ENCODE measurements around the gene PTPRD. TPM values are rescaled to one million over a fixed set of nuclear protein-coding genes. Genes with fewer than 3 reads are reported as not detected.

Gene PTPRD
- total and polyA plus RNA-seq, 10 donors, result 0.08 to 11.7 (median 2.9) TPM

DNA sequence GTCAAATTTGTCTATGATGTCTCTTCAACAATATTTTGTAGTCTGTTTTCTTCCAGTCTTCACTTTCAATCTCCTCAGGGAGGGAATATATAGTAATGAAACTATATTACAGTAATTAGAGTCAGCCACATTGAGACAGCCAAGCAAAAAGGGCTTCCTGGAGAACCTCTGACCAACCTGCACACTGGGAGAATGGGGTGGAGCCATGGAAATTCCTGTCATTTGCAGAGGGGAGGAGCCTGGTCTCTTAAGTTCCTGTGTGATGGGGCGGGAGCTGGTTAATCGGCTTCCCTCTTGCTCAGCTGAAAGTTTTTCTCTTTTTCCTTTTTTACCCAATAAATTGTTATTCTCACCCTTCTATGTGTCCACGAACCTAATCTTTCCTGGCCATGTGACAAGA lies 1220.0 kb downstream of the PTPRD start:
- 72 to 82% (median 79%) methylated on average over 3 of the region's 3 CpGs for WGBS, 5 donors
- intact Hi-C loops (cut with DNase I; ENCODE audit: low total_unique reads), result no loop called here
- H3K9me3 ChIP-seq, result no peaks in the 10 kb centered on the region
- DNase-seq, result no peak
- H3K4me3 ChIP-seq, result no peak overlapping the region
- H3K27ac ChIP-seq, result no peak overlapping the region
- H3K27me3 ChIP-seq (replicated peaks in 1 of 7), result no peaks in the 10 kb centered on the region
- no peaks in the 10 kb centered on the region for H3K36me3 ChIP-seq
- no peaks in the 10 kb centered on the region for H3K4me1 ChIP-seq
- no peak for TF ChIP-seq POLR2AphosphoS5 (IDR thresholded peaks at IDR 0.05)
- TF ChIP-seq, protein P1, sequence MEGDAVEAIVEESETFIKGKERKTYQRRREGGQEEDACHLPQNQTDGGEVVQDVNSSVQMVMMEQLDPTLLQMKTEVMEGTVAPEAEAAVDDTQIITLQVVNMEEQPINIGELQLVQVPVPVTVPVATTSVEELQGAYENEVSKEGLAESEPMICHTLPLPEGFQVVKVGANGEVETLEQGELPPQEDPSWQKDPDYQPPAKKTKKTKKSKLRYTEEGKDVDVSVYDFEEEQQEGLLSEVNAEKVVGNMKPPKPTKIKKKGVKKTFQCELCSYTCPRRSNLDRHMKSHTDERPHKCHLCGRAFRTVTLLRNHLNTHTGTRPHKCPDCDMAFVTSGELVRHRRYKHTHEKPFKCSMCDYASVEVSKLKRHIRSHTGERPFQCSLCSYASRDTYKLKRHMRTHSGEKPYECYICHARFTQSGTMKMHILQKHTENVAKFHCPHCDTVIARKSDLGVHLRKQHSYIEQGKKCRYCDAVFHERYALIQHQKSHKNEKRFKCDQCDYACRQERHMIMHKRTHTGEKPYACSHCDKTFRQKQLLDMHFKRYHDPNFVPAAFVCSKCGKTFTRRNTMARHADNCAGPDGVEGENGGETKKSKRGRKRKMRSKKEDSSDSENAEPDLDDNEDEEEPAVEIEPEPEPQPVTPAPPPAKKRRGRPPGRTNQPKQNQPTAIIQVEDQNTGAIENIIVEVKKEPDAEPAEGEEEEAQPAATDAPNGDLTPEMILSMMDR (IDR thresholded peaks at IDR 0.05 in 8 of 11, conservative IDR thresholded peaks at IDR 0.05 in 3 of 11), result no peak
- TF ChIP-seq POLR2A (IDR thresholded peaks at IDR 0.05), result no peak

DNA sequence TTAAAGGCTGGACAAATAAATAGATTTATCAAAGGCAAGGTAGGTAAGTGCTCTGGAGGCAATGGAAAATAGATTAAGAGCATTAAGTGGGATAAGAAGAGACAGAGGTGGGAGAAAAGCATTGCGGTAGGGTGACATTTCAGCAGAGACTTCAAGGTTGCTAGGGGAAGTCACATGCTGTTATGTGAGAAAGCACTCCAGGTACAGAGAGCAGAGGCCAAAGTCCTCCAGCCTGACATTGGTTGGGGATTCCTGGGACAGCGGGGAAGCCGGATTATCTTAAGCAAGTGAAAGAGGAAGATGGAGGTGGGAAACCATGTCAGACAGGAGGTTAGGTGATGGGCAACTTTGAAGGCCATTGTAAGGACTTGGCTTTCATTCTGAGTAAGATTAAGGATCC lies 1222.9 kb downstream of the PTPRD start:
- H3K4me1 ChIP-seq, result no peaks in the 10 kb centered on the region
- intact Hi-C loops (cut with DNase I; ENCODE audit: low total_unique reads), result no loop called here
- H3K4me3 ChIP-seq, result no peak overlapping the region
- DNase-seq, result no peak
- H3K27ac ChIP-seq, result no peak overlapping the region
- 85 to 91% (median 90%) methylated on average over 3 of the region's 3 CpGs for WGBS, 5 donors
- TF ChIP-seq POLR2A (IDR thresholded peaks at IDR 0.05), result no peak
- TF ChIP-seq, protein P1 (IDR thresholded peaks at IDR 0.05 in 8 of 11, conservative IDR thresholded peaks at IDR 0.05 in 3 of 11), result no peak
- TF ChIP-seq POLR2AphosphoS5 (IDR thresholded peaks at IDR 0.05), result no peak
- no peaks in the 10 kb centered on the region for H3K36me3 ChIP-seq
- H3K9me3 ChIP-seq, result no peaks in the 10 kb centered on the region
- no peaks in the 10 kb centered on the region for H3K27me3 ChIP-seq (replicated peaks in 1 of 7)

DNA sequence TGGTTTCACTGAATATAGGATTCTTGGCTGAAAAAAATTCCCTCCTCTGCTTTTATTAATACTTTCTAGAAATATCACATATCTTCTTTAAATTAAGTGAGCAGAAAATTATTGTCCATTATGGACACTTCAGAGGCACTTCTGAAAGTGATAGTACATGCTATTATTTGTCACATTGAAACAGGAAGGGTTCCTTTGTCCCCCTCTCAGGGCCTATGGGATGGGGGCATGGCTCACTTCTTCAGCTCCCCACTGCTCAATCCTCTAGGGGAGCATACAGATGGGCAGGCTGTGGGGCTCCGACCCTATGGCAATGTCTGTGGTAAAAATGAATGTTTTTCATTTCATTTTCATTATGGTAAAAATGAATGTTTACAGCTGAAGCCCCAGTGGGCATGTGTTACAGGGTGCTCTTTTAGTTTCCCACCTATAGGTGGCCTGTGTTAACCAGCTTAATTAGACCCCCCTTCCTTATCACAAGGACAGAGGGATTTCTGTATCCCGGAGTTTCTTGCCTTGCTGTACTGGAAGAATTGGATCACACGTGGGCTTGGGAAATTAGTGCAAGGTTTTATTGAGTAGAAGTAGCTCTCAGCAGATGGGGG lies 1225.2 kb downstream of the PTPRD start:
- Histone ChIP-seq H3K9me3 (no peaks in the 10 kb centered on the region), H3K4me3 (no peak overlapping the region), H3K36me3 (no peaks in the 10 kb centered on the region), H3K27me3 (replicated peaks in 1 of 7) (no peaks in the 10 kb centered on the region), H3K27ac (no peak overlapping the region), H3K4me1 (no peaks in the 10 kb centered on the region)
- no peak for DNase-seq
- intact Hi-C loops (cut with DNase I; ENCODE audit: low total_unique reads), result no loop called here
- no peak for TF ChIP-seq POLR2AphosphoS5 (IDR thresholded peaks at IDR 0.05)
- TF ChIP-seq, protein P1 (IDR thresholded peaks at IDR 0.05 in 8 of 11, conservative IDR thresholded peaks at IDR 0.05 in 3 of 11), result no peak
- TF ChIP-seq POLR2A (IDR thresholded peaks at IDR 0.05), result no peak
- WGBS, 5 donors, result 59 to 81% (median 67%) methylated on average over 3 of the region's 3 CpGs

DNA sequence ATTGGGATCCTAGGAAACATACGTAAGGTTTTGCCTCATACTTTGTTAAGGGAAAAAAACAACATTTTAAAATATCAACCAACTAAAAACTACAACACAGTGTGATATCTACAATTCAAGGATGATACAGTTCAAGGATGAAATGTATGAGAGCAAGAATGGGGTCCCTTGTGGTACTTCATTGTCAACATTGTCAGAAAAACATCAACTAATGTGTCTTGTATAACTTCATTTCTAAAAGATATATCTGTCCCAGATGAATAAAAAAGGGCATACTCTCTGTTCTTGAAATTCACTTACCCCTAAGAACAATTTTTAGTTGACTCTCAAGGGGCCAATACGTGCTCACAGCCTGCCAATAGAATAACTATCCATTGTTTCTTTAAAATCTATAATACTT lies 1250.5 kb downstream of the PTPRD start:
- WGBS, 5 donors, result 62 to 73% (median 70%) methylated on average over 2 of the region's 2 CpGs
- no peaks in the 10 kb centered on the region for H3K4me1 ChIP-seq
- no peaks in the 10 kb centered on the region for H3K36me3 ChIP-seq
- TF ChIP-seq, protein P1 (IDR thresholded peaks at IDR 0.05 in 8 of 11, conservative IDR thresholded peaks at IDR 0.05 in 3 of 11), result no peak
- TF ChIP-seq POLR2A (IDR thresholded peaks at IDR 0.05) (no peak), POLR2AphosphoS5 (IDR thresholded peaks at IDR 0.05) (no peak)
- H3K9me3 ChIP-seq, result no peaks in the 10 kb centered on the region
- no peak overlapping the region for H3K27ac ChIP-seq
- DNase-seq, result no peak
- intact Hi-C loops (cut with DNase I; ENCODE audit: low total_unique reads), result no loop called here
- H3K27me3 ChIP-seq (replicated peaks in 1 of 7), result no peaks in the 10 kb centered on the region
- H3K4me3 ChIP-seq, result no peak overlapping the region
